ENCODE measurements around the gene MRPL20. TPM values are rescaled to one million over a fixed set of nuclear protein-coding genes. Genes with fewer than 3 reads are reported as not detected.

Gene MRPL20
- polyA plus RNA-seq, 1 donor from 2014 or later, result 204 TPM

- H3K4me2 ChIP-seq (ENCODE audit: low read length), result no peak overlapping the region
- no peak overlapping the region for H3K4me3 ChIP-seq (ENCODE audit: low read length)
- TF ChIP-seq EP300 (conservative IDR thresholded peaks at IDR 0.05; ENCODE audit: poor library complexity, severe bottlenecking), result no peak
- TF ChIP-seq EZH2 (IDR thresholded peaks at IDR 0.05; ENCODE audit: borderline replicate concordance, insufficient read depth, low read length, poor library complexity, severe bottlenecking), result no peak
- no peak for TF ChIP-seq SMC3 (conservative IDR thresholded peaks at IDR 0.05; ENCODE audit: poor library complexity)
- TF ChIP-seq, protein P1, sequence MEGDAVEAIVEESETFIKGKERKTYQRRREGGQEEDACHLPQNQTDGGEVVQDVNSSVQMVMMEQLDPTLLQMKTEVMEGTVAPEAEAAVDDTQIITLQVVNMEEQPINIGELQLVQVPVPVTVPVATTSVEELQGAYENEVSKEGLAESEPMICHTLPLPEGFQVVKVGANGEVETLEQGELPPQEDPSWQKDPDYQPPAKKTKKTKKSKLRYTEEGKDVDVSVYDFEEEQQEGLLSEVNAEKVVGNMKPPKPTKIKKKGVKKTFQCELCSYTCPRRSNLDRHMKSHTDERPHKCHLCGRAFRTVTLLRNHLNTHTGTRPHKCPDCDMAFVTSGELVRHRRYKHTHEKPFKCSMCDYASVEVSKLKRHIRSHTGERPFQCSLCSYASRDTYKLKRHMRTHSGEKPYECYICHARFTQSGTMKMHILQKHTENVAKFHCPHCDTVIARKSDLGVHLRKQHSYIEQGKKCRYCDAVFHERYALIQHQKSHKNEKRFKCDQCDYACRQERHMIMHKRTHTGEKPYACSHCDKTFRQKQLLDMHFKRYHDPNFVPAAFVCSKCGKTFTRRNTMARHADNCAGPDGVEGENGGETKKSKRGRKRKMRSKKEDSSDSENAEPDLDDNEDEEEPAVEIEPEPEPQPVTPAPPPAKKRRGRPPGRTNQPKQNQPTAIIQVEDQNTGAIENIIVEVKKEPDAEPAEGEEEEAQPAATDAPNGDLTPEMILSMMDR (IDR thresholded peaks at IDR 0.05; ENCODE audit: poor library complexity, severe bottlenecking), result no peak
- TF ChIP-seq RAD21 (conservative IDR thresholded peaks at IDR 0.05), result no peak
- no peak for TF ChIP-seq MXI1 (conservative IDR thresholded peaks at IDR 0.05; ENCODE audit: poor library complexity, severe bottlenecking)
- TF ChIP-seq, protein P2, sequence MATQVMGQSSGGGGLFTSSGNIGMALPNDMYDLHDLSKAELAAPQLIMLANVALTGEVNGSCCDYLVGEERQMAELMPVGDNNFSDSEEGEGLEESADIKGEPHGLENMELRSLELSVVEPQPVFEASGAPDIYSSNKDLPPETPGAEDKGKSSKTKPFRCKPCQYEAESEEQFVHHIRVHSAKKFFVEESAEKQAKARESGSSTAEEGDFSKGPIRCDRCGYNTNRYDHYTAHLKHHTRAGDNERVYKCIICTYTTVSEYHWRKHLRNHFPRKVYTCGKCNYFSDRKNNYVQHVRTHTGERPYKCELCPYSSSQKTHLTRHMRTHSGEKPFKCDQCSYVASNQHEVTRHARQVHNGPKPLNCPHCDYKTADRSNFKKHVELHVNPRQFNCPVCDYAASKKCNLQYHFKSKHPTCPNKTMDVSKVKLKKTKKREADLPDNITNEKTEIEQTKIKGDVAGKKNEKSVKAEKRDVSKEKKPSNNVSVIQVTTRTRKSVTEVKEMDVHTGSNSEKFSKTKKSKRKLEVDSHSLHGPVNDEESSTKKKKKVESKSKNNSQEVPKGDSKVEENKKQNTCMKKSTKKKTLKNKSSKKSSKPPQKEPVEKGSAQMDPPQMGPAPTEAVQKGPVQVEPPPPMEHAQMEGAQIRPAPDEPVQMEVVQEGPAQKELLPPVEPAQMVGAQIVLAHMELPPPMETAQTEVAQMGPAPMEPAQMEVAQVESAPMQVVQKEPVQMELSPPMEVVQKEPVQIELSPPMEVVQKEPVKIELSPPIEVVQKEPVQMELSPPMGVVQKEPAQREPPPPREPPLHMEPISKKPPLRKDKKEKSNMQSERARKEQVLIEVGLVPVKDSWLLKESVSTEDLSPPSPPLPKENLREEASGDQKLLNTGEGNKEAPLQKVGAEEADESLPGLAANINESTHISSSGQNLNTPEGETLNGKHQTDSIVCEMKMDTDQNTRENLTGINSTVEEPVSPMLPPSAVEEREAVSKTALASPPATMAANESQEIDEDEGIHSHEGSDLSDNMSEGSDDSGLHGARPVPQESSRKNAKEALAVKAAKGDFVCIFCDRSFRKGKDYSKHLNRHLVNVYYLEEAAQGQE (IDR thresholded peaks at IDR 0.05; ENCODE audit: borderline replicate concordance), result no peak
- no peak for TF ChIP-seq TAF1 (IDR thresholded peaks at IDR 0.05; ENCODE audit: low read depth)
- no peak for TF ChIP-seq POLR2AphosphoS5 (IDR thresholded peaks at IDR 0.05)
- no peak overlapping the region for H2AFZ ChIP-seq (ENCODE audit: low read depth, low read length)
- H3K9ac ChIP-seq (ENCODE audit: low read length), result no peak overlapping the region
- H3K9me2 ChIP-seq (ENCODE audit: insufficient read depth, low read length), result no peaks in the 10 kb centered on the region
- H3K36me3 ChIP-seq (ENCODE audit: insufficient read depth, low read length), result no peaks in the 10 kb centered on the region
- H3K79me2 ChIP-seq (replicated peaks; ENCODE audit: insufficient read depth, low read length), result no peaks in the 10 kb centered on the region
- H3K27ac ChIP-seq (ENCODE audit: low read length), result no peak overlapping the region
- no peaks in the 10 kb centered on the region for H4K20me1 ChIP-seq (ENCODE audit: insufficient read depth)
- H3K9me3 ChIP-seq (ENCODE audit: low read length), result no peaks in the 10 kb centered on the region
- H3F3A ChIP-seq (ENCODE audit: insufficient read depth, low read length, poor library complexity, severe bottlenecking), result no peaks in the 10 kb centered on the region
- H3K27me3 ChIP-seq (ENCODE audit: insufficient read depth, low read depth, low read length), result no peaks in the 10 kb centered on the region
Measured at GRCh38 chr1:1426496-1427105, 19.5 kb upstream of the MRPL20 start.

- no peak overlapping the region for H3K4me3 ChIP-seq (ENCODE audit: low read length)
- TF ChIP-seq MXI1 (conservative IDR thresholded peaks at IDR 0.05; ENCODE audit: poor library complexity, severe bottlenecking) (no peak), RAD21 (conservative IDR thresholded peaks at IDR 0.05) (no peak), SMC3 (conservative IDR thresholded peaks at IDR 0.05; ENCODE audit: poor library complexity) (no peak), POLR2AphosphoS5 (IDR thresholded peaks at IDR 0.05) (no peak), EP300 (conservative IDR thresholded peaks at IDR 0.05; ENCODE audit: poor library complexity, severe bottlenecking) (no peak), TAF1 (IDR thresholded peaks at IDR 0.05; ENCODE audit: low read depth) (no peak)
- TF ChIP-seq, protein P2 (IDR thresholded peaks at IDR 0.05; ENCODE audit: borderline replicate concordance), result no peak
- TF ChIP-seq, protein P1 (IDR thresholded peaks at IDR 0.05; ENCODE audit: poor library complexity, severe bottlenecking), result no peak
Measured at GRCh38 chr1:1425753-1426495, 18.8 kb upstream of the MRPL20 start.

More at GRCh38 chr1:1425753-1426495, 18.8 kb upstream of the MRPL20 start:
- Histone ChIP-seq H2AFZ (ENCODE audit: low read depth, low read length) (no peak overlapping the region), H3K4me2 (ENCODE audit: low read length) (no peak overlapping the region), H3F3A (ENCODE audit: insufficient read depth, low read length, poor library complexity, severe bottlenecking) (no peaks in the 10 kb centered on the region), H4K20me1 (ENCODE audit: insufficient read depth) (no peaks in the 10 kb centered on the region), H3K27me3 (ENCODE audit: insufficient read depth, low read depth, low read length) (no peaks in the 10 kb centered on the region), H3K27ac (ENCODE audit: low read length) (no peak overlapping the region), H3K9me2 (ENCODE audit: insufficient read depth, low read length) (no peaks in the 10 kb centered on the region), H3K79me2 (replicated peaks; ENCODE audit: insufficient read depth, low read length) (no peaks in the 10 kb centered on the region), H3K36me3 (ENCODE audit: insufficient read depth, low read length) (no peaks in the 10 kb centered on the region), H3K9me3 (ENCODE audit: low read length) (no peaks in the 10 kb centered on the region), H3K9ac (ENCODE audit: low read length) (no peak overlapping the region)

All from neural cell (in vitro differentiated cells).